Caco-2 (cell line): ENCODE data around the gene PLEKHA4. TPM values are rescaled to one million over a fixed set of nuclear protein-coding genes. Genes with fewer than 3 reads are reported as not detected.

Experiments used
- BruUV-seq: library from RNA; stranded (reverse); fragments of 400-500 nt; replicated peaks from 2 replicates; lab custom pipeline; 2021; lab: Mats Ljungman, UMichigan
- CTCF ChIA-PET: fragments of 300-600 bp; sonication (Branson Sonifier 250); formaldehyde crosslinking; loops from one replicate; lab custom pipeline; 2022; ENCODE audit warnings: antibody characterized with exemption; lab: Charles Lee
- POLR2A ChIA-PET: fragments of 300-600 bp; sonication (Branson Sonifier 250); formaldehyde crosslinking; loops from one replicate; lab custom pipeline; 2022; ENCODE audit warnings: antibody characterized with exemption; lab: Charles Lee
- DNase-seq, 2 experiments: peaks; one replicate each; pipeline versions ENCODE4 v3.0.0 to v3.0.0-alpha.2; 2020 to 2022
- H3K27me3 ChIP-seq: replicated peaks from 2 replicates; pipeline ENCODE4 v1.6.0; 2011; ENCODE audit warnings: low read length; ENCODE audit not compliant: control insufficient read depth, insufficient read depth
- H3K36me3 ChIP-seq: 2 replicates; pipeline ENCODE4 v1.5.1; 2011; ENCODE audit warnings: low read length; ENCODE audit not compliant: control insufficient read depth, insufficient read depth
- H3K4me1 ChIP-seq: fragments of 250-450 bp; sonication (Bioruptor Pico); 2 replicates; pipeline ENCODE4 v1.5.1; 2020; ENCODE audit warnings: mild to moderate bottlenecking
- H3K4me3 ChIP-seq: 2 replicates; pipeline ENCODE4 v1.5.1; 2011; ENCODE audit warnings: low read depth, mild to moderate bottlenecking, control low read depth, low read length
- H3K9me3 ChIP-seq: fragments of 250-450 bp; sonication (Bioruptor Pico); 2 replicates; pipeline ENCODE4 v1.5.1; 2020; ENCODE audit warnings: mild to moderate bottlenecking, moderate library complexity
- H3K27ac Mint-ChIP-seq: one replicate; pipeline ENCODE4 v1.8.0; 2022; ENCODE audit warnings: mixed read lengths; ENCODE audit not compliant: unreplicated experiment
- H3K27me3 Mint-ChIP-seq: one replicate; pipeline ENCODE4 v1.8.0; 2022; ENCODE audit warnings: mixed read lengths; ENCODE audit not compliant: insufficient read depth, unreplicated experiment
- H3K36me3 Mint-ChIP-seq: one replicate; pipeline ENCODE4 v1.8.0; 2022; ENCODE audit warnings: mild to moderate bottlenecking, mixed read lengths; ENCODE audit not compliant: insufficient read depth, unreplicated experiment
- H3K4me1 Mint-ChIP-seq: one replicate; pipeline ENCODE4 v1.8.0; 2022; ENCODE audit warnings: low read depth, mixed read lengths; ENCODE audit not compliant: unreplicated experiment
- H3K4me3 Mint-ChIP-seq: one replicate; pipeline ENCODE4 v1.8.0; 2022; ENCODE audit warnings: mild to moderate bottlenecking, moderate library complexity, mixed read lengths; ENCODE audit not compliant: unreplicated experiment
- H3K9me3 Mint-ChIP-seq: one replicate; pipeline ENCODE4 v1.8.0; 2022; ENCODE audit warnings: mixed read lengths; ENCODE audit not compliant: unreplicated experiment
- CTCF ChIP-seq, 2 experiments: fragments of 200-600 bp in 1 of 2; IDR thresholded peaks; 1 replicate in 1 of 2; 2 replicates in 1 of 2; pipeline versions ENCODE4 v1.5.1 to v1.8.0; 2011 to 2022; ENCODE audit warnings: antibody characterized with exemption in 1 of 2, control low read depth in 1 of 2, inconsistent platforms in 1 of 2, low read depth in 1 of 2, low read length in 1 of 2, mild to moderate bottlenecking in 1 of 2, moderate library complexity in 1 of 2; ENCODE audit not compliant: insufficient read depth in 1 of 2, severe bottlenecking in 1 of 2, unreplicated experiment in 1 of 2
- intact Hi-C: fragments of 100-400 bp; cut with micrococcal nuclease; formaldehyde crosslinking; loops from one replicate; pipeline ENCODE4 v1.10.0; 2022; ENCODE audit not compliant: unreplicated experiment
- total RNA-seq: library from RNA; stranded (reverse); gene quantifications from 2 replicates; pipeline ENCODE4 v1.2.3, GENCODE V29; 2022

Gene PLEKHA4
- total RNA-seq, 1 experiment from 2014 or later = 3.9 TPM

DNA sequence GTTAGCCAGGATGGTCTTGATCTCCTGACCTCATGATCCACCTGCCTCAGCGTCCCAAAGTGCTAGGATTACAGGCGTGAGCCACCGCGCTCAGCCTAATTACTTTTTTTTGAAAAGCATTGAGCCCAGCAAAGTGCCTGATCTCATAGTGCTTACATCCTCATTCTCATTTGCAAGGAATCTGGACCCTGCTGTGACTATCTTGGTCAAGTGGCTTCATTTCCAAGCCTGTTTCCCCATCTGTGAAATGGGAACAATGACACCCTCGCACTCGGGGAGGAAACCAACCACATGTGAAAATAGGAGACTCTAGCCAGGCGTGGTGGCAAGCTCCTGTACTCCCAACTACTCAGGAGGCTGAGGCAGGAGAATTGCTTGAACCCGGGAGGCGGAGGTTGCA lies 1.6 kb upstream of the PLEKHA4 start:
- peaks cover 47% of the 10 kb centered on the region for H3K4me1 ChIP-seq
- intact Hi-C loops = no loop called here
- Mint-ChIP-seq H3K9me3 (no peaks in the 10 kb centered on the region), H3K36me3 (peaks cover 33% of the 10 kb centered on the region), H3K4me3 (no peak overlapping the region), H3K27ac (no peak overlapping the region), H3K27me3 (peaks cover 3% of the 10 kb centered on the region), H3K4me1 (peaks cover 45% of the 10 kb centered on the region)
- TF ChIP-seq CTCF (IDR thresholded peaks at IDR 0.05; ENCODE audit: insufficient read depth in 1 of 2, low read depth in 1 of 2, low read length in 1 of 2, severe bottlenecking in 1 of 2, unreplicated experiment in 1 of 2) = no peak
- BruUV-seq = no TSS peak
- peaks cover 16% of the 10 kb centered on the region for H3K36me3 ChIP-seq
- CTCF ChIA-PET = no interaction called here
- POLR2A ChIA-PET = no interaction called here
- no peak overlapping the region for H3K4me3 ChIP-seq
- no peak for DNase-seq
- H3K27me3 ChIP-seq = no peaks in the 10 kb centered on the region
- no peaks in the 10 kb centered on the region for H3K9me3 ChIP-seq

GRCh38 chr19:48867746-48868113 lies 687 bp downstream of the PLEKHA4 start:
- Histone ChIP-seq H3K9me3 (no peaks in the 10 kb centered on the region), H3K27me3 (no peaks in the 10 kb centered on the region), H3K36me3 (no peaks in the 10 kb centered on the region), H3K4me3 (peak overlapping the region; percentile 21), H3K4me1 (peaks cover 28% of the 10 kb centered on the region)
- ChIA-PET POLR2A (interaction anchor here (0.5 to 0.7 kb wide), 3 partner anchors 32 to 611 kb away, joined by 3 read pairs; no protein-coding TSS in a partner anchor), CTCF (interaction anchor here (1.1 kb wide), 1 partner anchor 23 kb away, joined by 4 read pairs; no protein-coding TSS in a partner anchor)
- no peak for DNase-seq
- no peaks in the 10 kb centered on the region for H3K9me3 Mint-ChIP-seq
- intact Hi-C loops = no loop called here
- BruUV-seq = no TSS peak
- peak overlapping the region; percentile 76 for H3K27ac Mint-ChIP-seq
- peaks cover 27% of the 10 kb centered on the region for H3K4me1 Mint-ChIP-seq
- peaks cover 10% of the 10 kb centered on the region for H3K36me3 Mint-ChIP-seq
- TF ChIP-seq CTCF (IDR thresholded peaks at IDR 0.05; ENCODE audit: insufficient read depth in 1 of 2, low read depth in 1 of 2, low read length in 1 of 2, severe bottlenecking in 1 of 2, unreplicated experiment in 1 of 2) = no peak
- H3K4me3 Mint-ChIP-seq = peak overlapping the region; percentile 30
- peaks cover 3% of the 10 kb centered on the region for H3K27me3 Mint-ChIP-seq

- TF ChIP-seq CTCF (IDR thresholded peaks at IDR 0.05; ENCODE audit: insufficient read depth in 1 of 2, low read depth in 1 of 2, low read length in 1 of 2, severe bottlenecking in 1 of 2, unreplicated experiment in 1 of 2) = no peak
- Histone ChIP-seq H3K36me3 (no peaks in the 10 kb centered on the region), H3K4me1 (peaks cover 28% of the 10 kb centered on the region), H3K9me3 (no peaks in the 10 kb centered on the region), H3K4me3 (peak overlapping the region; percentile 21), H3K27me3 (no peaks in the 10 kb centered on the region)
- CTCF ChIA-PET = interaction anchor here (1.1 kb wide), 1 partner anchor 23 kb away, joined by 4 read pairs; no protein-coding TSS in a partner anchor
- POLR2A ChIA-PET = interaction anchor here (0.5 to 0.6 kb wide), 2 partner anchors 32 to 97 kb away, joined by 3 read pairs; no protein-coding TSS in a partner anchor
- intact Hi-C loops = no loop called here
- Mint-ChIP-seq H3K36me3 (peaks cover 5% of the 10 kb centered on the region), H3K27me3 (peaks cover 2% of the 10 kb centered on the region), H3K4me3 (peak overlapping the region; percentile 17), H3K27ac (peak overlapping the region; percentile 76), H3K4me1 (peaks cover 25% of the 10 kb centered on the region), H3K9me3 (no peaks in the 10 kb centered on the region)
- no TSS peak for BruUV-seq
- peak in 1 of 2 experiments; percentile 60 for DNase-seq
Measured at GRCh38 chr19:48867123-48867745, 1.2 kb downstream of the PLEKHA4 start.
